NCI-H524 (cell line): ENCODE results near the gene ST6GALNAC6.

Experiments
- DNase-seq, 2 experiments: peaks; one replicate each; lab custom pipeline; 2025; lab: John Stamatoyannopoulos, UW

The ST6GALNAC6 gene

DNA sequence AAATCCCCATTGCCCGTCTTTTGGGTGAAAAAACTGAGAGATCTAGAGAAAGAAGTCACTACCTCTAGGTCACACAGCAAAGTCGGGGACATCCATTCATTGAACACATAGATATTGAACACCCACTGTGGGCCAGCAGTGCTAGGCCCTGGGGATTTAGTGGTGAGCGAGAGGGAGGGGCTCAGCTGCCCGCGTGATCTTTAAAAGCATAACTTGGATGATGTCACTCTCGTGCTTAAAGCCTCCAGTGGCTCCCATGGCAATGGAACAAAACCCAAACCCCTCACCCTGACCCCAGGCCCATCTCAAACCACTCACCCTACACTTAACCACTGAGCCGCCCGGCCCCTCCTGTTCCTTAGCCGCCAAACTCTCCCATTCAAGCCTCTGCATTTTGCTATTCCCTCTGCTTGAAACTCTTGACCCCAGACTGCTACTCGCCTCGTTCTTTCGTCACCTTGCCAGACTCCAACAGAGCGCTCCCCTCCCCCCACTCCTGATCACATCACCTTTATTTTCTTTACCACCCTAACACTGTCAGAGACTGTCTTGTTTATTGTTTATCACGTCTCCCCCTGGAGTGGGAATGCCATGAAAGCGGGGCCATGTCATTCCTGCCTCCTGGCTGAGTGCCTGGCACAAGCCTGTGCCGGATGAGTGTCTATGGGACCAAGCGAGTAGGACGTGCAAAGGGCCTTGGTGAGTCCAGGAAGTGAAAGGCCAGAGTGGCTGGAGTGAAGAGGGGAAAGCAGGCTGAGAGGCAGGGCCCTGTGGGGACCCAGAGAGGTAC lies 31.9 kb upstream of the ST6GALNAC6 start:
- peak in 1 of 2 experiments; percentile 60 for DNase-seq

DNA sequence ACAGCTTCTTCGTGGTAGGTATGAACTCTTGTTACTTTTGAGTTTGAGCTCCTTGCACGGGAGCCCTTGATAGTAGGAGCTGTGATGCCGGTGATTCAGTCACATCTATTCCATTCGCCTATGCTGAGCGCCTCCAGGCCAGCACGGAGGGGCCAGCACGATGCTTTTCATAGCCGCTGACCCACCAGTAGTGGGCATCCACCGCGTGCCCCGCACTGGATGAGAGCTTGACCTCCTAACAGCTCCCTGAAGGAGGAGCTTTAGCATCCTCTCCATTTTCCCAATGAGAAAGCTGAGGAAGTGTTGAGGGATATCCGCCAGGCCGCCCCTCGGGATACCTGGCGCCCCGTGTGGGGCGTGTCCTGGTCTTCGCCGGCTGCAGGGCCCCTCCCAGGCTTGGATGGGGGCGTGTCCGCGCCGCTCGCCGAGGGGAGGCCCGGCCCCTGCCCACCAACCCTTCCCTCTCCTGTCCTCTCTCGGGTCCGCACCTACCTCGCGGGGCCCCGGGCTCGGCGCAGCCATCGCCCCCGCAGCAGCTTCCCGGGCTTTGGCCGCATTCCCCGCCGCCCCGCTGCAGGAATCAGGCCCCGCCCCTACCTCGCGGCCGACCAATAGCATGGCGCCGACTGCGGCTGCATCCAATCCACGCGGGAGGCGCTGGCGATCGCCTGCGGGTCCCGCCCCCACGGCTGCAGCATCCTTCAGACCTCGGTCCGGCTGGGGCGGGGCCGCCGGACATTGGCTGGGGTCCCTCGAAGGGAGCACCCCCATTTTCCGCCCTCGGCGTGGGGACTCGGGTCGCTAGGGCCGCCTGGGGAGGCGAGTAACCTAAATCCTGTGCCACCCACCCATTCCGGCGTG lies 31.1 kb upstream of the ST6GALNAC6 start, which contains the start of gene PIP5KL1:
Gene PIP5KL1, minus strand, starts transcription at position 547 of the 861 bp plus-strand sequence. Its CDS starts 25 bp downstream, at position 522.
- DNase-seq = peak; percentile 69 to 79

DNA sequence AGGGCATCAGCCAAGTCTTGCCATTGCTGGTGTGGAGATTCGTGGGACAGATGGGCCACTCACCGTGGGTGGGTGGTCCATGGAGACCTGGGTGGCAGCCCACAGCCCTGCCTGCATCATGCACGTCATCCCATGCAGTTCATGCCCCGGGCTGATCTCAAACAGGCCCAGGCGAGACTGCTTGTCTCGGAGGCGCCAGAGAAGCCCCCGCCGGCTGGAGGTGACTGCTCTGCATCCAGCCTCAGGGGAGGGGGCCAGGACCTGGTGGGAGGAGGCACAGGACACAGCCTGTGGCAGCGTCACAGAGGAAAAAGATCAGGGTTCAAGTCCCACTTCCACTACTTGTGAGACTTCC lies 30.2 kb upstream of the ST6GALNAC6 start:
- no peak for DNase-seq

DNA sequence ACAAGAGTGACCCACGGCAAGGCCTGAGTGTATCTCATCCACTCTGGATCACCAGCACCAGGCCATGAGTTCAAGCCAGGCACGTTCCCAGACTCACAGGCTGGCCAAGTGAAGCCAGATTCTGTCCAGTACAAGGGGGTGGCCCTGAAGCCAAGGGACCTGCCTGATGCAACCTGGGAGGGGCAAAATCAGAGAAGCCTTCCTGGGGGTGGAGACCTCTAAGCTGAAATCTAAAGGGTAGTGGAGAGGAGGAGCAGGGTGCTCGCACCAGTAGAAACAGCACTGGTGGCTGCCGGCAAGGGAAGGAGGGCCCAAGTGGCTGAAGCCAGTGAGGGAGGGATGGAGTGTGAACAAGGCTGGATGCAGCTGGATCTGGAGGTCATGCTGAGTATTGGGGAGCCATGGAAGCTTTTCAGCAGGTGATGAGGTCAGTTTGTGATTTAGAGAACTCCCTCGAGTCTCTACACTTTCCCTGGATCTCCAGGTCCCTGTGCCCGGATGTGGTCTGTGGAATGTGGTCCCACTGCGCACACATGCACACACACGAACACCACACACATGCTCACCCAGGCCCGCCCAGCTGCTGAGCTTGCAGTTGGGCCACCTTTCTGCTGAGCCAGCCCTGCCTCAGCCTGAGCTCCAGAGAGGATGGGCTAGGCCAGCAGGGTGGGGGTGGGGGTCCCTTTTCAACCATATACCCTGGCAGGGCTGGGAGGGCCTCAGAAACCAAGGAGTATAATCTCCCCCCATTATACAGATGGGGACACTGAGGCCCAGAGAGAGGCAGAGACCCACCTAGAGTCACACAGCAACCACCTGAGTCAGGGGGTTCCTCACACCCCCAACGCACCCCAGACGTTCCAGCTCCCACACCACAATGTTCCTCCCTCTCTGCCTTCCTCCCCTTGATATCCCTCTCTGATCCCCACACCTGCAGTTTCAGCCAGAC lies 29.5 kb upstream of the ST6GALNAC6 start:
- no peak for DNase-seq

DNA sequence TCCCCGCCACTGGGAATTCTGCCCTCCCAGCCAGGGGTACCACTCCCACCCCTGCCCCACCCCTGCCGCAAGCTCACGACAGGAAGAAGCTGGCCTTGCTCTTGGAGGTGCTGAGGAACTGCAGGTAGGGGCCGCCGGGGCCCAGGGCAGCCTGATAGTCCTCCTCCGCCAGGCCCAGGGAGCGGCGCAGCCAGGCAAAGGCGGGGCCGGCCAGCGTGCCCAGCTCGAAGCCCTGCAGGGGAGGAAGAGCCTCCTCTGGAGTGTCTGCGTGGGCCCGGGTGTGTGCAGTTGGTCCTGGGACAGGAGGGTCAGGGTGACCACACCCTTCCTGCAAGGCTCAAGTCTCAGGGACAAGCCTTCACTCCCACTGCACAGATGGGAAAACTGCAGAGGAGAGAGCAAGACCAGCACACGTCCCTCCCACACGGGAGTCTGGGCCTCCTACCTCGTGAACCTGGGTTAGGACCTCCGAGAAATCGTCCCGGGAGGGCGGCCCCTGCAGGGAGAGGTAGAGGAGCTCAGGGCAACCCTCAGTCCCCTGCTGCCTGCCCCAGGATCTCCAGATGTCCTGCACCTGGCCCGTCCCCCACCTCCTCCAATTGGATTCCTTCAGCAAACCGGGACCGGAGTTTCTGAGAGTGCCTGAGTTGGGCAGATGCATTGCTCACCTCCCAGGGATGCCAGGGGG lies 28.7 kb upstream of the ST6GALNAC6 start:
- no peak for DNase-seq

DNA sequence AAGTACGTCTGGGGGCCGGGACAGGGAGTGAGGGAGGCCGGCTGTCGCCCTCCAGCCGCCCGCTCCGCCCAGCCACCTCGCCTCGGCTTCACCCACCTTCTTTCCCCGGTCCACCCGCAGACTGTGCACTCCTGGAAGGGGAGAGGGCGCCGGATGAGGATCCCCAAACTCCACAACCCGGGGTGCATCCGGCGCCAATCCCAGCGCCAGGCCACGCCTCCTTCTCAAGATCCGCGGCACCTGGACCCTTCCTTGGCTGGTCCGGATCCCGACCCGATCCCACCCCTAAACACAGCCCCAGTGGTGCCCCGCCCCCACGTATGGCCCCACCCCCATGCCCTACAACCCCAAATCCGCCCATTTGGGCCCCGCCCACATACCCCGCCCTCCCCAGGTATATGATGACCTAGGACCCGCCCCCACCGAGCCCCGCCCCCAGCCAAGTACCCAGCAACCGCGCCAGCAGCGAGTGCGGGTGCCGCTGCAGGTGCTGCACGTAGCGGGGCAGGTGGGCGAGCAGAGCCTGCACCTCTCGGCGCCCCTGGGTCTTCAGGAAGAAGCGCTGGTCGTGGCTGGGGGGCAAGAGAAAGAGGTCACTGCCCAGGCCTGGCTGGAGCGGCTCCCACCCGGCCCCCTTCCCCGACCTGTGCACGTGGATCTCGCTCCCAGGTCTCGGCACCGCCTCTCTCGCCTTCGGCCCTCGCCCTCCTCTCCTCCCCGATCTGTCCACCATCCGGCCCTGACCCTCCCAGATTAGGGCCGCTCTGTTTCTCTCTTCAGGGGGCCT lies 28.0 kb upstream of the ST6GALNAC6 start:
- peak in 1 of 2 experiments; percentile 36 for DNase-seq

DNA sequence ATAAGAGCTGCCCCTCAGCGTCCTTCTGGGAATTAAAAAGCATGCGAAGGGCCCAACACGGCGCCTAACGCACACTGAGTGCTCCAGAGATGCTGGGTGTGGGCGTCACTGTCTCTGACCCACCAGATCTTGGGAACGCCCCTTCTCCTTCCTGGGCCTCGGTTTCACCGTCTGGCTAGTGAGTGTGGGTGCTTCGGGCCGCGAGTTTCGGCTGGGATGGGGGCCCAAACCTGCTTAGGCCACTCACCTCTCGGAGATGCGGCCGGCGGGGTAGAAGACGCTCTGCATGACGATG lies 27.4 kb upstream of the ST6GALNAC6 start:
- no peak for DNase-seq

DNA sequence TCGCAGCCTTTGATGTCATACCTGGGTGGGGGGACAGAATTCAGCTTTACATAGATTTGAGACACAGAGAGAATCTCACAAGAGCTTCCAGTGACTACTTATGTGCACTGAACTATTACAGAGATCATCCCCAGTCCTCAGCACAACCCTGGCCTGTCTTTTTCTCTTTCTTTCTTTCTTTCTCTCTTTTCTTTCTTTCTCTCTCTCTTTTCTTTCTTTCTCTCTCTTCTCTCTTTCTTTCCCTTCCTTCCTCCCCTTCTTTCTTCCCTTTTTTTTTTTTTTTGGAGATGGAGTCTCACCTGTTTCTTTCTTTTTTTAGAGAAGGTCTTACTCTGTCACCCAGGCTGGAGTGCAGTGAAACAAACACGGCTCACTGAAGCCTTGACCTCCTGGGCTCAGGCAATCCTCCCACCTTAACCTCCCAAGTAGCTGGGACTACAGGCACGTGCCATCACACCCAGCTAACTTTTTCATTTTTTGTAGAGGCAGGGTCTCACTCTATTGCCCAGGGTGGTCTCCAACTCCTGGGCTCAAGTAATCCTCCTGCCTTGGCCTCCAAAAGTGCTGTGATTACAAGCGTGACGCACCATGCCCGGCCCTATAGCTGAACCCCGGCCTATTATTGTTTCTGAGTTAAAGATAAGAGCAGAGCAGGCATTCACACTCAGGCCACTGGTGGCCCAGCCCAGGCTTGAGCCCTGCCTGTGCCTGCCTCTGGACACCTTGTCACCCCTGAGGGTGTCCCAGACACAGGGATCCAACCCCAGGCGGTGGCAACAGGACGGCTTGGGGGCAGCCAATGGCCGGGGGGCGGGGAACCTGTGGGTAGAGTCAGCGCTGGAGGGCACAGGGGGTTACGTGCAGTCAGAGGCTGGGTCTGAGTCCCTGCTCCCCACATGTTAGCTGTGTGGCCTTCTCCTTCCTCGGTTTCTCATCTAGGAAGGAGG lies 26.8 kb upstream of the ST6GALNAC6 start:
- DNase-seq = no peak

DNA sequence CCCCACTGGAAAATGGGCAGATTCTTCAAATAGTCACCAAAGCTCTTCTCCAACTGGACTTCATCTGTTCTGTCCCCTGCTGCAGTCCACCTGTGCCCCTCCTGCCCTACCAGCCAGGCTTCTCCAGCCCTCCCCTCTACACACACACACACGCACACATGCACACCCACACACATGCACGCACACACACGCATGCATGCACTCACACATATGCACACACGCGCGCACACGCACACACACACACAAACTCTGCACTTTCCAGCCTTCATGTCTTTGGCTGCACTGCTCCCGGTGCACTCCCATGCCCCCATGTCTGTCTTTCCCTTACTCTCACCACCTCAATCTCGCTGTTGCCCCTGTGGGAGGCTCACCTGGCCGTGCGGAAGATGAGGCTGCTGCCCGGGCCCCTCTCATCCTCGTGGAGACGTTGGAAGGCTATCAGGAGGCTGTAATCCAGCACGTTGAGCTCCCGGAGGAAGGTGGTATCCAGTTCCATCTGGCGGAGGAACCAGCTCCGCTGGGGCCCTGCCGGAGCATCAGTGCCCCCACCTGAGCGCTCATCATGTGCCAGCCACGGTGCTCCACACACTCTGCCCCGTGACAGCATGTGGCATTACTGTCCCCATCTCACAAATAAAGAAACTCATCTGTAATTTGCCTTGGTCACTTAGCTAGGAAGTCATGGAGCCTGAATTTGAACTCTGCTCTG lies 25.5 kb upstream of the ST6GALNAC6 start:
- DNase-seq = peak in 1 of 2 experiments; percentile 40

DNA sequence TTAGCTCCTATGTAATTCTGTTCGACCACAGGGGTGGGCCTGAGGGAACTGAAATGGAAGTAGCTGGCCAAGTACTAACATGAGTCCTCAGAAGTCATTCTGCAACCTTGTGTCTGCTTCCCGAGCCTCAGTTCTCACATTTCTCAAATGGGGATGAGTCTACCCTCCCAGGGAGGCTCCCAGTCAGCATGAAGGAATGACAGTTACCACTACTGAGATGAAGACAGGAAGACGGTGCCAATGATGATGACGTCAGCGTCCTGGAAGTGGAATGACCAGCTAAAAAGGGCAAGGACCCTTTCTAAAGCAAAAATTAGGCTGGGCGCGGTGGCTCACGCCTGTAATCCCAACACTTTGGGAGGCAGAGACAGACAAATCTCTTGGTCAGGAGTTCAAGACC lies 24.4 kb upstream of the ST6GALNAC6 start:
- DNase-seq = no peak

DNA sequence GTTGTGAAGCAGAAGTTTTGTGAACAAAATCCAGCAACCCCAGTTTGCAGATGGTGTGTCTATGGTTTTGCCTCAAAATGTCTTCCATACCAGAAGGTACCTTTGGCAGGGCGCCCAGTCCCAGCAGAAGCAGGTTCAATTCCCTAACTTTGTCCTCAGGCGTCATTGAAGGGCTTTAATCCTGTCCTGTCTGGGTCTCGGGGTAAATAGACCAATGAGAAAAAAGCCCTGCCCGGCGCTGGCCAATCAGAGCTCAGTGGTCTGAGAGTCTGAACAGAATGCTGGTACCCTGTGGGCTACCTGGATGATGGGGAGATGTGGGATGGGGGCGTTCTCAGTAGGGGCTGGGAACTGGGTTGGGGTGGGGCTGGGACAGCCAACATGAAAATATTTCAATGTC lies 23.6 kb upstream of the ST6GALNAC6 start:
- DNase-seq = peak; percentile 84 to 88

DNA sequence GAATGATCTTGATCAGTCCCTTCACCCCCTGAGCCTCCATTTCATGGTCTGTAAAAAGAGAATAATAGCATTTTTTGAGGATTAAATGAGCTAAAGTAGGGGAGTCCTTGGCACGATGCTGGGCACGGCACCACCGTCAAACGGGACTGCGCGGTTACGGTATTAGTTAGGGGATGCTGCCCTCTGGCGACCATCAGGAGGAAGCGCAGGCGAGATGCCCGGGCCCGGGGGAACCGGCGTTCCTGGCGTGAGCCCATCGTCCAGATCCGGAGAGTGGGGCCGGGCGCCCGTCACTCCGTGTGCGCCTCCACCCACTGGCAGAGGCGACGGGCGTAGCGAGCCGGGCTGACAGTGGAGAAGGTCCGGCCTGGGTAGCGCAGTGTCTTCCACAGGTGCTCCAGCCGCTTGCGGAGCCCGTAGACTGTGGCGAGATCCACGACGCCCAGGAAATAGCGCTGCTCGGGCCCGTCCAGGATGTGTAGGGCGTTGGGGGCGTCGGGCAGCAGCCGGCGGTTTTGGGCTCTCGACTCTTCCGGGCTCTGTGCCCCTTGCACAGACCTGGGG lies 22.2 kb upstream of the ST6GALNAC6 start:
- peak; percentile 33 to 58 for DNase-seq

DNA sequence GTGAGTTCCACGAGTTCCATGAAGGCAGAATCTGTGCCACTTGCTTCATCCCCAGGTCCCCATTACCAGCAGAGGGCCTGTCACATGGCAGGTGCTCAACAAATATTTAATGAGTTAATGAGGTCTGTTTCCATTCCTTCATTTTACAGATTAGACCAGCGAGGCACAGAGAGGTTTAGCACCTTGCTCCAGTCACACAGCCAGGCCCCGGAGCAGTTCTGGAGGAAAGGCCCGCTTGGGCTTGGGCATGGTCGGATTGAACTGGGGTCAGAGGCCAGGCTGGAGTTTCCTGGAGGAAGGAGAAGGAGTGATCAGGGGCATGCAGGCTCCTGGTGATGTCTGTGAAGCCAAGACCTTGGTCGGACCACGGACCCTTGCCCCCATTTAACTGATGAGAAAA lies 21.4 kb upstream of the ST6GALNAC6 start:
- DNase-seq = no peak

DNA sequence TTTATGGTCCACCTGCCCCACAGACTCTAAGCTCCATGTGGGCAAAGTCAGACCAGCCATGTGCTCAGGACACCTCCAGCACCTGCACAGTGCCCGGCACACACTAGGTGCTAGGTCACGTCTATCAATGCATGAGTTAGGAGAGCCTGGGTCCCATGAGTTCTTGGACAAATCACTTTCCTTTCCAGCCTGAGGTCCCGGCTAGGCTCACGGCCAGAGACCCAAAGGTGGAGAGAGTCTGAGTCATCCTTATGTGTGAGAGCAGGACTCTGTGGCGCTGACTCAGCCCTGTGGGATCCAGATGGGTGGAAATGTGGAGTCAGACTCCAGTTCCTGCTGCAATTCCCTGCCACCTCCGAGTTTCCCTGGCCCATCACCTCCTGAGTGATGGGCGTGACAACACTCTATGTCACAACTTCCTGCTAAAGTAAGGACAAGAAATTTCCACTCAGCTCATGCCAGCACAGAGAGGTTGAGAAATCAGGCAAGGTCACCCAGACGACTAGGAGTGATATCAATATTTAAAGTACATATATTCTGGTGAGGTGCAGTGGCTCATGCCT lies 19.9 kb upstream of the ST6GALNAC6 start:
- no peak for DNase-seq

DNA sequence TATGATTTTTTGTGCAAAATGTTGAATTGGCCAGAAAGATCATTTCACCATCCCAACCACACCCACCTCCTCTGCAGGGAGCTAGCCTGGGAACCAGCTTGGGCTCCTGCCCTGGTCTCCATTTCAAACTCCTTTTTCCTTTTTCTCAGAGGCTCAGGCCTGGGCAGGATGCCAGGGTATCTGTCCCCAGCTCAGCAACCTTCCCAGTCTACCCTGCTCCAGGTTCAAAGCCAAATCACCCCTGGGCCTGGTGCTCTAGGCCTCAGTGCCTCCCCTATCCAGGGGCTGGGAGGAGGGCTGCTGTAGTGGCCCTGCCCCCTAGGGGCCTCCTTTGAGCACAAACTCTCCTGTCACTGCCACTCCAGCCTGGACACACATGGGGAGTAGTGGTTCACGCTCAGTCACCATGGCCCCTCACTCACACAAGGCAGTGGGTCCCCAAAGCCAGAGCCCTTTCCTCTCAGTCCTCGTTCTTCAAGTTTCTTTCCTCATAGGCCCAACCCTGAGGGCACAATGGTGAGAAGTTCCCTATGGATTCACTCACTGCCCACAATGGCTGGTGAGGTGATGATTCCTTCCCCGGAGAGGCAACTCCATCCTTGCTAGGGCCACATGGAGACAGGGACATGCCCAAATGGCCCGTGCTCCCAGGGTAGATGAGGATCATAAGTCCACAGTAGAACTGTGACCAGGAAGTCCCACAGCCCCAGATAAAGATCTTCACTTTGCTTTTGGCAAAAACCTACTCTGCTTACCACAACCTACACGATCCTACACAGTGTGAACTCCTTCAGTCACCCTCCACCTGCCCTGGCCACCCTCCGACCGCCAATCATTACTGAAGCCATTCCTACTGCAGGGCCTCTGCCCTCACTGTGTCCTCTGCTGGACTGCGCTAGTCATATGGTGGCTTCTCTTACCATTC lies 19.0 kb upstream of the ST6GALNAC6 start:
- DNase-seq = peak in 1 of 2 experiments; percentile 49

DNA sequence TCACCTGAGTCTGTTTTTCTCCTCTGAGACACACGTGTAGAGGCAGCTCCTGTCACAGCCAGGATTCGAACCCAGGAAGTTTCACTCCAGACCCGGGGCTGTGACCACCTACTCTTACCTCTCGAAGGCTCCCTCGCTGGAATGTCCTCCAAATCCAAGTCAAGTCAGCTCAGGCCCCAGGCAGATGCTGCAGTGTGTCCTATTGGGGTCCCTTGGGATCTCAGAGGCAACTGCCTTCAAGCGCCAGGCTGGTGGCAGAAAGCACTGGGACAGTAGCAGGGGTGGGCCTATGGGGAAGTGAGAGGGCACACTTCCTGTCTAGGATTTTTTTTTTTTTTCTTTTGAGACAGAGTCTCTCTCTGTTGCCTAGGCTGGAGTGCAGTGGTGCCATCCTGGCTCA lies 18.2 kb upstream of the ST6GALNAC6 start:
- peak; percentile 54 to 75 for DNase-seq
